Dermis blood vessel endothelial cell (primary cell): ENCODE data around the gene MOB3B. TPM values are rescaled to one million over a fixed set of nuclear protein-coding genes. Genes with fewer than 3 reads are reported as not detected.
"Not testable (repeated sequence)": the region's sequence is repeated elsewhere in the genome, so short reads cannot be mapped to it uniquely, and the experiment has no call there.

ENCODE experiments used
- DNase-seq: peaks from one replicate; pipeline ENCODE4 v3.0.0; 2010
- total RNA-seq: library from RNA; depleted of rRNA; stranded (reverse); fragments of >200 nt; gene quantifications from 2 replicates; pipeline ENCODE4 v1.2.3, GENCODE V29; 2014

Gene MOB3B
- total RNA-seq, 1 donor from 2014 or later, result 0.85 TPM

GRCh38 chr9:27514551-27514950 lies 15.1 kb downstream of the MOB3B start:
- no peak for DNase-seq

DNA sequence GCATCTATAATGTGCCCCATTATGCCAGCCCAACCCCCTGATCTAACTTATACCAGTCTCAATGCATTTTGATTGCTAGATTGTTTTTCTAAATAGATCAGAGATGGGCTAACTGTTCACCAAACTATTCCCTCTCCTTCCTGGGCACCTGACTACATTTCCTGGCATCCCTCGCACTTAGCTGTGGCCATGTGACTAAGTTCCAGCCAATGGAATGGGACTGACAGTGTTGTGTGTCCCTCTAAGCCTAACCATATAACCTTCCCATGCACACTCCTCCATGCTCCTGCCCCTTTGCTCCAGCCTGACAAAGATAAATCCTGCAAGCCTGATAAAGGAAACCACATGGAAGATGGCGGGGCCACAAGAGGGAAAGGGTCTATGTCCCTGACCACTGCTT lies 17.8 kb downstream of the MOB3B start:
- no peak for DNase-seq

GRCh38 chr9:27510780-27511179 lies 18.8 kb downstream of the MOB3B start:
- DNase-seq, result no peak

GRCh38 chr9:27506981-27507380 lies 22.6 kb downstream of the MOB3B start:
- DNase-seq, result no peak

GRCh38 chr9:27505744-27506161 lies 23.9 kb downstream of the MOB3B start:
- DNase-seq, result no peak

DNA sequence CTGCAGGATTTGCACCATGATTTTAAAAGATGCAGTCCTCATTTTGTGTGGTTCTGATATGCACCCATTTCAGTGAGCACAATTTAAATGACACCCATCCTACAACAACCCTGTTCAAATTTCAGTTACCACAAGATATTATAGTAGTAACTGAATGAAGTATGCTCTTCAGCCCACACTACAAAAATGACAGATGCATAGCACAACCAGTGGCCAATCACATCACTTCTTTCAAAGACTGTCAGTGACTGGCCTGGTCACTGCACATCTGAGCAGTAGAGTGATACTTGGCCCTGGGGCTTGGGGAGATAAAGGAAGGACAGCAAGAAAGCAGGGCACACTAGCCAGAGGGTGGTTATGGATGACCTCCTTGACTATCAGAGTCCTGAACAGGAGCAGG lies 25.4 kb downstream of the MOB3B start:
- no peak for DNase-seq

DNA sequence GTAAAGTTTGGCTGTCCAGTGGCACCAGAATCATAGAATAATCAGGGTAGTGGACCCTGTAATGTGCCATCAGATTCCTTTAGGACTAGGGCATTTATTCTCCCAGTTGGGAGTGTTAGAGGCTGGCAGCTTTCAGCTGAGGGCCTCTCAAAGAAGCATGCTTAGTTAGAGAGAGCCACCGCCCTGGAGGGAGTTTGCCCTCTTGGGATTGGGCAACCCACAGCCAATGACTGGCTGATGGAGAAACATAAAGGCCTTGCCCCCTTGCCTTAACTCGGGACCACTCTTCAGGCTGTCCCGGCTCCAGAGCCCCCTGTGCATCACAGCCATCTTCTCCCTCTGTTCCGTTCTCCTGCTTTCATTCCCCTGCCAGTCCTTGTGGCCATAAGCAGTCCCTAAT lies 26.0 kb downstream of the MOB3B start:
- DNase-seq, result no peak

- not testable (repeated sequence) for DNase-seq
Measured at GRCh38 chr9:27500902-27501301, 28.7 kb downstream of the MOB3B start.

- peak; percentile 72 for DNase-seq
Measured at GRCh38 chr9:27499451-27499850, 30.2 kb downstream of the MOB3B start.

DNA sequence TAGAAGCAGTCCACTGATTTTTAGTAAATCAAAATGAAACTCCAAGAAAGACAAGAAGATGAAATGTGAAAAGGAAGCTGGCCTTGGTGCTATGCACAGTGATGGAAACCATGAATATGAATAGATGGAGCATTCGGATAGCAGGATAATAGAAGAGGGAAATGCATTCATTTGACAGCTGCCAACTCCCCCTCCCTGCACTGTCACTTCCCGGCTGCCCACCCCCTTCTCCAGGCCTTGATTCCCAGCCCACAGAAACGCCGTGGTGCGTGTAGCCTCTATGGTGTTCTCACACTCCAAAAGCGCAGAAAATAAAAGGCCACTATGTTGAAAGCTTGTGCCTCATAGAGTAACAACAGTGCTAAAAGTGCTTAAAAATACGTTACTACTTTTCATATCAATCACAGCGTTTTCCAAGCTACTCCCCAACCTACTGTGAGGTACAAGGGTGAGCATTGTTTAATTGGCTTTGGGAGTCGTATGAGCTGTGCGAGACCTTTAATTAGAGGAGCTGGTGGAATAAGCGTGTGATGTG lies 31.7 kb downstream of the MOB3B start:
- no peak for DNase-seq

DNA sequence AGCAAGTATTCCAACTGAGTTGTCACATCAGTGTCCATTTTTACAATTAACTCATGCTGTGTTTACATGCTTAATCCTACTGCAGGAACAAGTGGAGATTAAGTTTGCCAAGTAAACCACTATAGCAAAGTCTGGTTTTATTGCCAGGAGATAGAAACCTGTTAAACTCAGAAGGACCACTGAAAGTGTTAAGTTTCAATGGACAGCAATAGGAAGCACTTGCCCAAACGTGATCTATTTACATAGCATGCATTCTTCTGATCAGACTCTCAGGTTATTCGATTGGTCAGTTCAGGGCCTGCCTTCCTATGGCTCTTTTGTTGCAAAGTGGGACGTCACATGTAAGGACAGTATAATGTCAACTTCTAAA lies 33.5 kb downstream of the MOB3B start:
- no peak for DNase-seq

- DNase-seq, result no peak
Measured at GRCh38 chr9:27495480-27496134, 34.0 kb downstream of the MOB3B start.

GRCh38 chr9:27491154-27491553 lies 38.5 kb downstream of the MOB3B start:
- DNase-seq, result no peak

GRCh38 chr9:27489087-27489876 lies 40.3 kb downstream of the MOB3B start:
- no peak for DNase-seq

GRCh38 chr9:27487927-27488326 lies 41.7 kb downstream of the MOB3B start:
- DNase-seq, result no peak

- DNase-seq, result no peak
Measured at GRCh38 chr9:27487128-27487640, 42.4 kb downstream of the MOB3B start.

DNA sequence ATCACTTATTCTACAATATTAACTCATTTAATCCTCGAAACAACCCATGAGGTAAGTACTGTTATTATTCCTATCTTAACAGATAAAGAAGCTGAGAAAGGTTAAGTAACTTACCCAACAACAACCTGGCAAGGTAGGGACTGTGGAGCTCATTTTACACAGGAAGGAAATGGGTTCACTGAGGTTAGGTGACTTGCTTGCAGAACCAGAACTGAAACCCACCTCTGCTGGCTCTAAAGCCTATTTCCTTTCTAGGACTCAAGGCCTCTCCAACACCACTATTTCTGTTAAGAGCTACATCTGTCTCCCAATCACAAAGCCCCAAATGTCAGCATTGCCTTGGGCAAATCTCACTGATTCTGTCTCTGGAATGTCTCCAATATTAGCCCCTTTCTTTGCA lies 44.5 kb downstream of the MOB3B start:
- no peak for DNase-seq

DNA sequence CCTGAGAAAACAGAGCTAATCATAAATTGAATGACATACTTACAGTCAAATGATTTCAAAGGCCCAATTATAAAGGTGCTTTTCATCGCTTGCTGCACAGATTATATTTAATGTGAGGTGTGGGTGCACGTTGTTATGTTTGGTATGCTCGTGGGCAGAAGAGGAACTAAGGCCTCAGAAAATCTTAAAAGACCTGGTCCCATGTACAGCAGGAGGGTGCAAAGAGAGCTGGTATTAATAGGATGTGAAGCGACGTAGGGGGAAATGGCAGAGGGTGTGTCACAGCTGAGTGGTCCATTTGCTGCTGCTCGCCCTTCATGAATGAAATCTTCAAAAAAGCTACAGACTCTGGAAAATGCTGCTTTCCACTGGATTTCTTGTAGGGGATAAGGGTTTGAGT lies 46.0 kb downstream of the MOB3B start:
- DNase-seq, result no peak

- no peak for DNase-seq
Measured at GRCh38 chr9:27482709-27483108, 46.9 kb downstream of the MOB3B start.

- DNase-seq, result no peak
Measured at GRCh38 chr9:27478322-27478721, 51.3 kb downstream of the MOB3B start.

GRCh38 chr9:27476870-27477515 lies 52.6 kb downstream of the MOB3B start:
- DNase-seq, result no peak

DNA sequence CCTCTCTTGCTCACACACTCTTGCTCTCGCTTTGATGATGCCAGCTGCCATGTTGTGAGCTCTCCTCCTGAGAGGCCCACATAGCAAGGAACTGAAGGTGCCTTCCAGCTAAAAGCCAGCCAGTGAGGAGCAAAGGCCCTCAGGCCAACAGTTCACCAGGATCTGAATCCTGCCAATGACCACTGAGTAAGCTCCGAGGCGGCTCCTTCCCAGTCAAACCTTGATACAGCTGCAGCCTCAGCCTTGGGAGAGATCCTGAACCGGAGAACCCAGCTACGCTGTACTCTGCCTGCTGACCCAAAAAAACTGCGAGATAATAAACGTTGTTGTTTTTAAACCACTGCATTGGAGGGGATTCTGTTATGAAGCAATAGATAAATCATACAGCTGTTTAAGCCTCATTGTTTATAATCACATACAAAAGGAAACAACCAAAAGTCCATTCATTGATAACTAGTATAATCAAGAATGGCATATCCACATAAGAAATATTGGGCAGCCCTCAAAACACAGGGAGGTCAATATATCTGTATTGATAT lies 54.5 kb downstream of the MOB3B start:
- no peak for DNase-seq

DNA sequence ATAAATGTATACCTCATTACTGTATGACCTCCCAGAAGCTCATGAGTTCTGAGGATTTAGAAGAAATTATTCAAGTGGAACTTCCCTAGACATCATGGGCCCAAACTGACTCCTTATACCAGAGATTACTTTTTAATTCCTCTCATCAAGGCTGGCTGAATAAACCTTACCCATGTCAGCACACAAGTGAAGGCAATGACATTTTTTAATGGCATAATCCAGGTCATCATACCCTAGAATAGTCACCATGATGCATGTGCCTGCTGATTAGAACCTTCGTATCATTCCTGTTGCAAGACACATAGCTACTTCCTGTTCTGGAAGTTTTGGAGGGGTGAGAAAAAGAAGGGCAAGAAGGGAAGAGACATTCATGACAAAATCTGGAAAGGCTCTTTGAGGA lies 55.3 kb downstream of the MOB3B start:
- no peak for DNase-seq
